Measurements from ENCODE around the gene LRGUK. TPM values are rescaled to one million over a fixed set of nuclear protein-coding genes. Genes with fewer than 3 reads are reported as not detected.
"Not testable (repeated sequence)": the region's sequence is repeated elsewhere in the genome, so short reads cannot be mapped to it uniquely, and the experiment has no call there.

The LRGUK gene
- polyA plus RNA-seq, 1 donor from 2014 or later = 0.08 TPM

- Mint-ChIP-seq H3K27me3 (peaks cover 16% of the 10 kb centered on the region), H3K36me3 (peaks cover 4% of the 10 kb centered on the region), H3K4me1 (peaks cover 0 to 2% (median 0%) of the 10 kb centered on the region in 3 donors), H3K9me3 (no peaks in the 10 kb centered on the region), H3K27ac (no peak overlapping the region), H3K4me3 (no peak overlapping the region)
Observed at GRCh38 chr7:134280508-134280907, 153.4 kb downstream of the LRGUK start.

GRCh38 chr7:134284011-134284410 lies 156.9 kb downstream of the LRGUK start:
- peaks cover 11% of the 10 kb centered on the region for H3K27me3 Mint-ChIP-seq
- H3K4me1 Mint-ChIP-seq = peaks cover 0 to 3% (median 2%) of the 10 kb centered on the region in 3 donors
- peaks cover 1% of the 10 kb centered on the region for H3K36me3 Mint-ChIP-seq
- no peak overlapping the region for H3K4me3 Mint-ChIP-seq
- peak overlapping the region in 1 of 3 donors; percentile 86 for H3K27ac Mint-ChIP-seq
- H3K9me3 Mint-ChIP-seq = no peaks in the 10 kb centered on the region

GRCh38 chr7:134284952-134285351 lies 157.8 kb downstream of the LRGUK start:
- no peaks in the 10 kb centered on the region for H3K36me3 Mint-ChIP-seq
- no peak overlapping the region for H3K27ac Mint-ChIP-seq
- H3K4me3 Mint-ChIP-seq = no peak overlapping the region
- H3K27me3 Mint-ChIP-seq = peaks cover 9% of the 10 kb centered on the region
- H3K9me3 Mint-ChIP-seq = no peaks in the 10 kb centered on the region
- H3K4me1 Mint-ChIP-seq = peaks cover 0 to 3% (median 0%) of the 10 kb centered on the region in 3 donors

- peaks cover 3 to 13% (median 8%) of the 10 kb centered on the region in 3 donors for H3K4me1 Mint-ChIP-seq
- H3K27me3 Mint-ChIP-seq = peaks cover 3% of the 10 kb centered on the region
- no peak overlapping the region for H3K4me3 Mint-ChIP-seq
- no peak overlapping the region for H3K27ac Mint-ChIP-seq
- peaks cover 5% of the 10 kb centered on the region for H3K36me3 Mint-ChIP-seq
- H3K9me3 Mint-ChIP-seq = no peaks in the 10 kb centered on the region
Observed at GRCh38 chr7:134287916-134288659, 160.9 kb downstream of the LRGUK start.

- no peak overlapping the region for H3K27ac Mint-ChIP-seq
- H3K9me3 Mint-ChIP-seq = no peaks in the 10 kb centered on the region
- H3K36me3 Mint-ChIP-seq = peaks cover 5% of the 10 kb centered on the region
- H3K4me1 Mint-ChIP-seq = peaks cover 8 to 18% (median 11%) of the 10 kb centered on the region in 3 donors
- H3K4me3 Mint-ChIP-seq = no peak overlapping the region
- H3K27me3 Mint-ChIP-seq = no peaks in the 10 kb centered on the region
Observed at GRCh38 chr7:134289423-134289822, 162.3 kb downstream of the LRGUK start.

- Mint-ChIP-seq H3K27me3 (no peaks in the 10 kb centered on the region), H3K4me1 (peaks cover 8 to 18% (median 11%) of the 10 kb centered on the region in 3 donors), H3K27ac (peak overlapping the region in 1 of 3 donors; percentile 35), H3K36me3 (peaks cover 9% of the 10 kb centered on the region), H3K9me3 (no peaks in the 10 kb centered on the region), H3K4me3 (no peak overlapping the region)
Observed at GRCh38 chr7:134289841-134290240, 162.7 kb downstream of the LRGUK start.

- Mint-ChIP-seq H3K36me3 (peaks cover 12% of the 10 kb centered on the region), H3K4me1 (peaks cover 8 to 18% (median 11%) of the 10 kb centered on the region in 3 donors)
Observed at GRCh38 chr7:134290286-134290685, 163.1 kb downstream of the LRGUK start.

GRCh38 chr7:134293002-134293740 lies 166.0 kb downstream of the LRGUK start:
- H3K27me3 Mint-ChIP-seq = no peaks in the 10 kb centered on the region
- H3K9me3 Mint-ChIP-seq = no peaks in the 10 kb centered on the region
- peaks cover 21% of the 10 kb centered on the region for H3K36me3 Mint-ChIP-seq
- peak overlapping the region in 2 of 3 donors; percentile 17 to 76 for H3K27ac Mint-ChIP-seq
- H3K4me1 Mint-ChIP-seq = peaks cover 8 to 15% (median 11%) of the 10 kb centered on the region in 3 donors
- H3K4me3 Mint-ChIP-seq = peak overlapping the region in 2 of 4 donors; percentile 8 to 64

More at GRCh38 chr7:134290286-134290685, 163.1 kb downstream of the LRGUK start:
- Mint-ChIP-seq H3K9me3 (no peaks in the 10 kb centered on the region), H3K27ac (peak overlapping the region in 1 of 3 donors; percentile 35), H3K27me3 (no peaks in the 10 kb centered on the region), H3K4me3 (no peak overlapping the region)

- H3K9me3 Mint-ChIP-seq, H3K27me3 Mint-ChIP-seq, H3K4me3 Mint-ChIP-seq, H3K27ac Mint-ChIP-seq: not testable (repeated sequence)
- Mint-ChIP-seq H3K4me1 (peaks cover 8 to 15% (median 11%) of the 10 kb centered on the region in 3 donors), H3K36me3 (peaks cover 16% of the 10 kb centered on the region)
Observed at GRCh38 chr7:134295982-134296381, 168.8 kb downstream of the LRGUK start.

- Mint-ChIP-seq H3K9me3 (no peaks in the 10 kb centered on the region), H3K27ac (no peak overlapping the region), H3K27me3 (no peaks in the 10 kb centered on the region), H3K36me3 (peaks cover 20% of the 10 kb centered on the region), H3K4me3 (no peak overlapping the region), H3K4me1 (peaks cover 8 to 12% (median 8%) of the 10 kb centered on the region in 3 donors)
Observed at GRCh38 chr7:134297489-134297888, 170.3 kb downstream of the LRGUK start.

GRCh38 chr7:134298902-134299683 lies 172.0 kb downstream of the LRGUK start:
- H3K4me1 Mint-ChIP-seq = peaks cover 0 to 2% (median 2%) of the 10 kb centered on the region in 3 donors
- H3K27me3 Mint-ChIP-seq = no peaks in the 10 kb centered on the region
- H3K36me3 Mint-ChIP-seq = peaks cover 25% of the 10 kb centered on the region
- no peak overlapping the region for H3K4me3 Mint-ChIP-seq
- H3K27ac Mint-ChIP-seq = peak overlapping the region in 1 of 3 donors; percentile 5
- H3K9me3 Mint-ChIP-seq = no peaks in the 10 kb centered on the region

GRCh38 chr7:134300988-134301387 lies 173.8 kb downstream of the LRGUK start:
- H3K27me3 Mint-ChIP-seq = no peaks in the 10 kb centered on the region
- no peak overlapping the region for H3K27ac Mint-ChIP-seq
- no peaks in the 10 kb centered on the region for H3K9me3 Mint-ChIP-seq
- no peak overlapping the region for H3K4me3 Mint-ChIP-seq
- H3K4me1 Mint-ChIP-seq = no peaks in the 10 kb centered on the region
- peaks cover 17% of the 10 kb centered on the region for H3K36me3 Mint-ChIP-seq

- peaks cover 13% of the 10 kb centered on the region for H3K36me3 Mint-ChIP-seq
- H3K9me3 Mint-ChIP-seq = no peaks in the 10 kb centered on the region
- H3K4me1 Mint-ChIP-seq = no peaks in the 10 kb centered on the region
- no peak overlapping the region for H3K27ac Mint-ChIP-seq
- no peak overlapping the region for H3K4me3 Mint-ChIP-seq
- no peaks in the 10 kb centered on the region for H3K27me3 Mint-ChIP-seq
Observed at GRCh38 chr7:134301592-134301991, 174.5 kb downstream of the LRGUK start.

- H3K4me3 Mint-ChIP-seq = no peak overlapping the region
- H3K4me1 Mint-ChIP-seq = no peaks in the 10 kb centered on the region
- H3K27me3 Mint-ChIP-seq = no peaks in the 10 kb centered on the region
- no peaks in the 10 kb centered on the region for H3K9me3 Mint-ChIP-seq
- no peak overlapping the region for H3K27ac Mint-ChIP-seq
- H3K36me3 Mint-ChIP-seq = peaks cover 13% of the 10 kb centered on the region
Observed at GRCh38 chr7:134302120-134302519, 175.0 kb downstream of the LRGUK start.

- Mint-ChIP-seq H3K27ac (no peak overlapping the region), H3K27me3 (no peaks in the 10 kb centered on the region), H3K9me3 (no peaks in the 10 kb centered on the region), H3K4me3 (no peak overlapping the region), H3K36me3 (peaks cover 6% of the 10 kb centered on the region), H3K4me1 (peaks cover 0 to 6% (median 4%) of the 10 kb centered on the region in 3 donors)
Observed at GRCh38 chr7:134307320-134307719, 180.2 kb downstream of the LRGUK start.
